HepG2 (cell line): ENCODE results near the gene TSNAXIP1.

Experiments used
- BRD4 ChIP-seq: sonication (generic); formaldehyde crosslinking; IDR thresholded peaks from 2 replicates; pipeline ENCODE4 v1.4.0; 2020; ENCODE audit warnings: missing genetic modification reagents
- CEBPB ChIP-seq: IDR thresholded peaks from 2 replicates; pipeline ENCODE4 v1.6.1; 2011; ENCODE audit warnings: low read depth, low read length, improper control_type of control experiment, borderline replicate concordance
- EZH2 ChIP-seq: conservative IDR thresholded peaks from 2 replicates; pipeline ENCODE4 v1.6.1; 2012; ENCODE audit warnings: mild to moderate bottlenecking, low read depth, low read length, moderate library complexity
- PCBP2 ChIP-seq: fragments of 200-400 bp; formaldehyde crosslinking; optimal IDR thresholded peaks from 2 replicates; pipeline ENCODE3; 2018; ENCODE audit warnings: low read length, low read depth; ENCODE audit not compliant: poor library complexity, severe bottlenecking
- ZNF10 ChIP-seq: sonication (generic); formaldehyde crosslinking; IDR thresholded peaks from 2 replicates; pipeline ENCODE4 v1.4.0; 2020; ENCODE audit warnings: mild to moderate bottlenecking, low read depth, missing genetic modification reagents, borderline replicate concordance
- ZNF274 ChIP-seq: sonication (generic); formaldehyde crosslinking; IDR thresholded peaks from 2 replicates; pipeline ENCODE4 v1.5.1; 2020; ENCODE audit warnings: mild to moderate bottlenecking, missing genetic modification reagents
- TF ChIP-seq, protein P1 (sequence below): sonication (generic); formaldehyde crosslinking; IDR thresholded peaks from 2 replicates; pipeline ENCODE4 v1.4.0; 2020; ENCODE audit warnings: missing genetic modification reagents
- TF ChIP-seq, protein P2 (sequence below): sonication (generic); formaldehyde crosslinking; IDR thresholded peaks from 2 replicates; pipeline ENCODE4 v1.8.0; 2022; ENCODE audit warnings: mild to moderate bottlenecking, missing genetic modification reagents, moderate library complexity
- TF ChIP-seq, protein P3 (sequence below): sonication (generic); formaldehyde crosslinking; IDR thresholded peaks from 2 replicates; pipeline ENCODE4 v1.8.1; 2023; ENCODE audit warnings: missing genetic modification reagents, inconsistent platforms, borderline replicate concordance
- TF ChIP-seq, protein P4 (sequence below): sonication (generic); formaldehyde crosslinking; IDR thresholded peaks from 2 replicates; pipeline ENCODE4 v1.5.0; 2020; ENCODE audit warnings: missing genetic modification reagents

DNA sequence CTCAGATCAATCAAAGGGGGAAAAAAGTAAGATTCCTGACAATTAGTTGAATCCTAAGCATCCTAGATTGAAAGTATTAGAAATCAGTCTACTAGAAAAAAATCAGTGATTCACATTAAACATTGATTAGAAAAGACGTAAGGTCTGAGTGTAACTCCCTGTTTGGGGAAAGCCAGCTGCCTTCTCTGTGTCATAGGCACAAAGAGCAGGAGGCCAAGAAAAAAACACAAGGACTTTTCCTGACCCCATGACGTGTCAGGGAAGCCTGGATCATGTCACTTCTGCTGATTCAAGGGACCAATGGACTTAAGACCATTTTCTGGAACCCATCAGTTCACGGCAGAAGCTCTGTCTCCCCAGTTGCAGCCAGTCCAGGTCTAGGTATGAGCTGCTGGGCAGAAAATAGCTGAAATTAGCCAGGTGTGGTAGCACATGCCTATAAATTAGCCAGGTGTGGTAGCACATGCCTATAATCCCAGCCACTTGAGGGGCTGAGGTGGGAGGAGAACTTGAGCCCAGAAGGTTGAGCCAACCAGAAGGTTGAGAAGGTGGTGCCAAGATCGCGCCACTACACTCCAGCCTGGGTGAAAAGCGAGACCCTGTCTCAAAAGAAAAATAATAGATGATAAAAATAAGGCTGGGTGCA lies 36.2 kb upstream of the TSNAXIP1 start:
- no peak for TF ChIP-seq PCBP2
- TF ChIP-seq, protein P1, sequence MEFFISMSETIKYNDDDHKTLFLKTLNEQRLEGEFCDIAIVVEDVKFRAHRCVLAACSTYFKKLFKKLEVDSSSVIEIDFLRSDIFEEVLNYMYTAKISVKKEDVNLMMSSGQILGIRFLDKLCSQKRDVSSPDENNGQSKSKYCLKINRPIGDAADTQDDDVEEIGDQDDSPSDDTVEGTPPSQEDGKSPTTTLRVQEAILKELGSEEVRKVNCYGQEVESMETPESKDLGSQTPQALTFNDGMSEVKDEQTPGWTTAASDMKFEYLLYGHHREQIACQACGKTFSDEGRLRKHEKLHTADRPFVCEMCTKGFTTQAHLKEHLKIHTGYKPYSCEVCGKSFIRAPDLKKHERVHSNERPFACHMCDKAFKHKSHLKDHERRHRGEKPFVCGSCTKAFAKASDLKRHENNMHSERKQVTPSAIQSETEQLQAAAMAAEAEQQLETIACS (CRISPR knock-in tag), result no peak
- no peak for TF ChIP-seq EZH2
- TF ChIP-seq ZNF274 (CRISPR knock-in tag), result no peak
- TF ChIP-seq, protein P2, sequence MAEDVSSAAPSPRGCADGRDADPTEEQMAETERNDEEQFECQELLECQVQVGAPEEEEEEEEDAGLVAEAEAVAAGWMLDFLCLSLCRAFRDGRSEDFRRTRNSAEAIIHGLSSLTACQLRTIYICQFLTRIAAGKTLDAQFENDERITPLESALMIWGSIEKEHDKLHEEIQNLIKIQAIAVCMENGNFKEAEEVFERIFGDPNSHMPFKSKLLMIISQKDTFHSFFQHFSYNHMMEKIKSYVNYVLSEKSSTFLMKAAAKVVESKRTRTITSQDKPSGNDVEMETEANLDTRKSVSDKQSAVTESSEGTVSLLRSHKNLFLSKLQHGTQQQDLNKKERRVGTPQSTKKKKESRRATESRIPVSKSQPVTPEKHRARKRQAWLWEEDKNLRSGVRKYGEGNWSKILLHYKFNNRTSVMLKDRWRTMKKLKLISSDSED (CRISPR knock-in tag), result no peak
- TF ChIP-seq BRD4 (CRISPR knock-in tag), result no peak
- TF ChIP-seq, protein P3, sequence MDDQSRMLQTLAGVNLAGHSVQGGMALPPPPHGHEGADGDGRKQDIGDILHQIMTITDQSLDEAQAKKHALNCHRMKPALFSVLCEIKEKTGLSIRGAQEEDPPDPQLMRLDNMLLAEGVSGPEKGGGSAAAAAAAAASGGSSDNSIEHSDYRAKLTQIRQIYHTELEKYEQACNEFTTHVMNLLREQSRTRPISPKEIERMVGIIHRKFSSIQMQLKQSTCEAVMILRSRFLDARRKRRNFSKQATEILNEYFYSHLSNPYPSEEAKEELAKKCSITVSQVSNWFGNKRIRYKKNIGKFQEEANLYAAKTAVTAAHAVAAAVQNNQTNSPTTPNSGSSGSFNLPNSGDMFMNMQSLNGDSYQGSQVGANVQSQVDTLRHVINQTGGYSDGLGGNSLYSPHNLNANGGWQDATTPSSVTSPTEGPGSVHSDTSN (CRISPR knock-in tag), result no peak
- TF ChIP-seq CEBPB, result no peak
- TF ChIP-seq, protein P4, sequence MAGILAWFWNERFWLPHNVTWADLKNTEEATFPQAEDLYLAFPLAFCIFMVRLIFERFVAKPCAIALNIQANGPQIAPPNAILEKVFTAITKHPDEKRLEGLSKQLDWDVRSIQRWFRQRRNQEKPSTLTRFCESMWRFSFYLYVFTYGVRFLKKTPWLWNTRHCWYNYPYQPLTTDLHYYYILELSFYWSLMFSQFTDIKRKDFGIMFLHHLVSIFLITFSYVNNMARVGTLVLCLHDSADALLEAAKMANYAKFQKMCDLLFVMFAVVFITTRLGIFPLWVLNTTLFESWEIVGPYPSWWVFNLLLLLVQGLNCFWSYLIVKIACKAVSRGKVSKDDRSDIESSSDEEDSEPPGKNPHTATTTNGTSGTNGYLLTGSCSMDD (CRISPR knock-in tag), result no peak
- TF ChIP-seq ZNF10 (CRISPR knock-in tag), result no peak
